22Rv1 (cell line): Measurements from ENCODE around the gene EPHA8.
A peak's percentile ranks its signal among the peaks of the same experiment; 100 is the strongest.

Source experiments
- H3K27ac ChIP-seq: fragments of 450-650 bp; 2 replicates; pipeline ENCODE4 v1.5.1; 2017
- CTCF ChIP-seq: fragments of 450-650 bp; IDR thresholded peaks from 2 replicates; pipeline ENCODE4 v1.5.1; 2017; ENCODE audit warnings: mild to moderate bottlenecking
- ZFX ChIP-seq: fragments of 450-650 bp; IDR thresholded peaks from 2 replicates; pipeline ENCODE4 v1.6.1; 2017; ENCODE audit warnings: antibody characterized with exemption, borderline replicate concordance

Gene EPHA8

GRCh38 chr1:22618056-22618455 lies 54.8 kb downstream of the EPHA8 start:
- TF ChIP-seq ZFX (no peak), CTCF (no peak)
- H3K27ac ChIP-seq, result no peak overlapping the region

GRCh38 chr1:22619252-22619651 lies 56.0 kb downstream of the EPHA8 start:
- no peak overlapping the region for H3K27ac ChIP-seq
- no peak for TF ChIP-seq ZFX
- no peak for TF ChIP-seq CTCF

GRCh38 chr1:22619798-22620197 lies 56.5 kb downstream of the EPHA8 start:
- no peak for TF ChIP-seq CTCF
- no peak for TF ChIP-seq ZFX
- H3K27ac ChIP-seq, result no peak overlapping the region

GRCh38 chr1:22621761-22622160 lies 58.5 kb downstream of the EPHA8 start:
- TF ChIP-seq ZFX (no peak), CTCF (0 out of 2 replicates have a peak, but pooled peaks have one; percentile 4)

GRCh38 chr1:22625262-22625925 lies 62.1 kb downstream of the EPHA8 start:
- TF ChIP-seq CTCF (no peak), ZFX (no peak)
- no peak overlapping the region for H3K27ac ChIP-seq

More at GRCh38 chr1:22621761-22622160, 58.5 kb downstream of the EPHA8 start:
- H3K27ac ChIP-seq, result no peak overlapping the region

GRCh38 chr1:22626237-22627157 lies 63.2 kb downstream of the EPHA8 start:
- TF ChIP-seq CTCF (no peak), ZFX (no peak)
- no peak overlapping the region for H3K27ac ChIP-seq

- H3K27ac ChIP-seq, result no peak overlapping the region
- no peak for TF ChIP-seq CTCF
- TF ChIP-seq ZFX, result no peak
These were observed 64.0 kb downstream of the EPHA8 start for GRCh38 chr1:22627331-22627730.
